ENCODE results near the gene KLHL40. TPM values are rescaled to one million over a fixed set of nuclear protein-coding genes. Genes with fewer than 3 reads are reported as not detected.

Gene KLHL40
- polyA plus RNA-seq, 1 donor from 2014 or later, result not detected

GRCh38 chr3:42730294-42730693, 45.0 kb downstream of the KLHL40 start:
- H4K20me1 ChIP-seq (ENCODE audit: insufficient read depth), result no peaks in the 10 kb centered on the region
- H3K27me3 ChIP-seq (ENCODE audit: insufficient read depth, low read depth, low read length), result no peaks in the 10 kb centered on the region
- H3K9ac ChIP-seq (ENCODE audit: low read length), result no peak overlapping the region
- H3K79me2 ChIP-seq (replicated peaks; ENCODE audit: insufficient read depth, low read length), result no peaks in the 10 kb centered on the region
- H3K4me2 ChIP-seq (ENCODE audit: low read length), result no peak overlapping the region
- no peak for TF ChIP-seq EP300 (conservative IDR thresholded peaks at IDR 0.05; ENCODE audit: poor library complexity, severe bottlenecking)
- TF ChIP-seq TAF1 (IDR thresholded peaks at IDR 0.05; ENCODE audit: low read depth), result no peak
- TF ChIP-seq POLR2AphosphoS5 (IDR thresholded peaks at IDR 0.05), result no peak
- no peak for TF ChIP-seq REST (IDR thresholded peaks at IDR 0.05; ENCODE audit: borderline replicate concordance)
- TF ChIP-seq MXI1 (conservative IDR thresholded peaks at IDR 0.05; ENCODE audit: poor library complexity, severe bottlenecking), result no peak
- no peak for TF ChIP-seq SMC3 (conservative IDR thresholded peaks at IDR 0.05; ENCODE audit: poor library complexity)
- TF ChIP-seq, protein P1, sequence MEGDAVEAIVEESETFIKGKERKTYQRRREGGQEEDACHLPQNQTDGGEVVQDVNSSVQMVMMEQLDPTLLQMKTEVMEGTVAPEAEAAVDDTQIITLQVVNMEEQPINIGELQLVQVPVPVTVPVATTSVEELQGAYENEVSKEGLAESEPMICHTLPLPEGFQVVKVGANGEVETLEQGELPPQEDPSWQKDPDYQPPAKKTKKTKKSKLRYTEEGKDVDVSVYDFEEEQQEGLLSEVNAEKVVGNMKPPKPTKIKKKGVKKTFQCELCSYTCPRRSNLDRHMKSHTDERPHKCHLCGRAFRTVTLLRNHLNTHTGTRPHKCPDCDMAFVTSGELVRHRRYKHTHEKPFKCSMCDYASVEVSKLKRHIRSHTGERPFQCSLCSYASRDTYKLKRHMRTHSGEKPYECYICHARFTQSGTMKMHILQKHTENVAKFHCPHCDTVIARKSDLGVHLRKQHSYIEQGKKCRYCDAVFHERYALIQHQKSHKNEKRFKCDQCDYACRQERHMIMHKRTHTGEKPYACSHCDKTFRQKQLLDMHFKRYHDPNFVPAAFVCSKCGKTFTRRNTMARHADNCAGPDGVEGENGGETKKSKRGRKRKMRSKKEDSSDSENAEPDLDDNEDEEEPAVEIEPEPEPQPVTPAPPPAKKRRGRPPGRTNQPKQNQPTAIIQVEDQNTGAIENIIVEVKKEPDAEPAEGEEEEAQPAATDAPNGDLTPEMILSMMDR (IDR thresholded peaks at IDR 0.05; ENCODE audit: poor library complexity, severe bottlenecking), result no peak
- TF ChIP-seq EZH2 (IDR thresholded peaks at IDR 0.05; ENCODE audit: borderline replicate concordance, insufficient read depth, low read length, poor library complexity, severe bottlenecking), result no peak
- TF ChIP-seq RAD21 (conservative IDR thresholded peaks at IDR 0.05), result no peak
- no peaks in the 10 kb centered on the region for H3K9me3 ChIP-seq (ENCODE audit: low read length)
- no peak overlapping the region for H2AFZ ChIP-seq (ENCODE audit: low read depth, low read length)
- no peaks in the 10 kb centered on the region for H3F3A ChIP-seq (ENCODE audit: insufficient read depth, low read length, poor library complexity, severe bottlenecking)
- no peak overlapping the region for H3K27ac ChIP-seq (ENCODE audit: low read length)
- H3K9me2 ChIP-seq (ENCODE audit: insufficient read depth, low read length), result no peaks in the 10 kb centered on the region
- H3K4me3 ChIP-seq (ENCODE audit: low read length), result no peak overlapping the region
- no peaks in the 10 kb centered on the region for H3K36me3 ChIP-seq (ENCODE audit: insufficient read depth, low read length)

DNA sequence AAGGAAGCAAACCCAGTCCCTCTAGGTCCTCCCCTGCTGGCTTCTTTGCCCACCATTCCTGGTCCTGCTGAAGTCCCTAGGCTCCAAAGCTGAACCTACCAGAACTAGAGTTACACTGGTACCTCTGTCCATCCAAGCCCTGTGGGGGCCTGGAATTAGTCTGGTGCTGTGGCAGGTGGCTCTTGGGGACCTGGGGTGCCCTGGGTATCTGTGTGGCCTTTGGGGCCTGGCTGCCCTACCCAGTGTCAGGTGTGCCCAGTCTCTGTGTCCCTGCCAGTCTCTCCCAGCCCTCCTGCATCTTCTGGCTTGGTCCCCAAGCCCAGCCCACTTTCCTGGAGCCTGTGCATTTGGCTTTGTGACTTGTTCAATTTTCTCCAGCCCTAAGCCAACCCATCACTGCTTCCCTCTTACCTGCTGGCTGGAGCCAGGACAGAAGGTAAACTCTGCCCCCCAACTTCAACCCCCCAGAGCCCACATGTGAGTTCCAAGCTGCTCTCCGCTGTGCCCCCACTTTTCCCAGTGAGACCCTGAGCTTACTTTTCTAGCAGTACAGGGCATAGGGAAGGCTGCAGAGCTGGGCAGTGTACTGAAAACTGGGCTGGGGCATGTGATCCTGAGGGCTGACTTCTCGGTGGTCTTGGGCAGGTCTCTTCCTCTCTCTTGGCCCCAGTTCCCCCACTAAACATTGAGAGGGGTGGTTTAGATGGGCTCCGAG, 45.5 kb downstream of the KLHL40 start:
- H4K20me1 ChIP-seq (ENCODE audit: insufficient read depth), result no peaks in the 10 kb centered on the region
- H3K36me3 ChIP-seq (ENCODE audit: insufficient read depth, low read length), result no peaks in the 10 kb centered on the region
- H3K9me2 ChIP-seq (ENCODE audit: insufficient read depth, low read length), result no peaks in the 10 kb centered on the region
- H3K4me2 ChIP-seq (ENCODE audit: low read length), result no peak overlapping the region
- TF ChIP-seq POLR2AphosphoS5 (IDR thresholded peaks at IDR 0.05) (no peak), REST (IDR thresholded peaks at IDR 0.05; ENCODE audit: borderline replicate concordance) (no peak), MXI1 (conservative IDR thresholded peaks at IDR 0.05; ENCODE audit: poor library complexity, severe bottlenecking) (no peak), TAF1 (IDR thresholded peaks at IDR 0.05; ENCODE audit: low read depth) (no peak), EZH2 (IDR thresholded peaks at IDR 0.05; ENCODE audit: borderline replicate concordance, insufficient read depth, low read length, poor library complexity, severe bottlenecking) (no peak), RAD21 (conservative IDR thresholded peaks at IDR 0.05) (no peak), EP300 (conservative IDR thresholded peaks at IDR 0.05; ENCODE audit: poor library complexity, severe bottlenecking) (no peak), SMC3 (conservative IDR thresholded peaks at IDR 0.05; ENCODE audit: poor library complexity) (no peak)
- TF ChIP-seq, protein P1 (IDR thresholded peaks at IDR 0.05; ENCODE audit: poor library complexity, severe bottlenecking), result no peak
- no peaks in the 10 kb centered on the region for H3K9me3 ChIP-seq (ENCODE audit: low read length)
- H3K9ac ChIP-seq (ENCODE audit: low read length), result no peak overlapping the region
- no peaks in the 10 kb centered on the region for H3F3A ChIP-seq (ENCODE audit: insufficient read depth, low read length, poor library complexity, severe bottlenecking)
- H3K4me3 ChIP-seq (ENCODE audit: low read length), result no peak overlapping the region
- H3K27ac ChIP-seq (ENCODE audit: low read length), result no peak overlapping the region
- H3K27me3 ChIP-seq (ENCODE audit: insufficient read depth, low read depth, low read length), result no peaks in the 10 kb centered on the region
- no peak overlapping the region for H2AFZ ChIP-seq (ENCODE audit: low read depth, low read length)
- H3K79me2 ChIP-seq (replicated peaks; ENCODE audit: insufficient read depth, low read length), result no peaks in the 10 kb centered on the region
